ENCODE results near the gene PRKCZ. TPM values are rescaled to one million over a fixed set of nuclear protein-coding genes. Genes with fewer than 3 reads are reported as not detected.

PRKCZ gene
- total RNA-seq, 3 donors from 2014 or later: 0.64 to 17.9 (median 12.5) TPM

DNA sequence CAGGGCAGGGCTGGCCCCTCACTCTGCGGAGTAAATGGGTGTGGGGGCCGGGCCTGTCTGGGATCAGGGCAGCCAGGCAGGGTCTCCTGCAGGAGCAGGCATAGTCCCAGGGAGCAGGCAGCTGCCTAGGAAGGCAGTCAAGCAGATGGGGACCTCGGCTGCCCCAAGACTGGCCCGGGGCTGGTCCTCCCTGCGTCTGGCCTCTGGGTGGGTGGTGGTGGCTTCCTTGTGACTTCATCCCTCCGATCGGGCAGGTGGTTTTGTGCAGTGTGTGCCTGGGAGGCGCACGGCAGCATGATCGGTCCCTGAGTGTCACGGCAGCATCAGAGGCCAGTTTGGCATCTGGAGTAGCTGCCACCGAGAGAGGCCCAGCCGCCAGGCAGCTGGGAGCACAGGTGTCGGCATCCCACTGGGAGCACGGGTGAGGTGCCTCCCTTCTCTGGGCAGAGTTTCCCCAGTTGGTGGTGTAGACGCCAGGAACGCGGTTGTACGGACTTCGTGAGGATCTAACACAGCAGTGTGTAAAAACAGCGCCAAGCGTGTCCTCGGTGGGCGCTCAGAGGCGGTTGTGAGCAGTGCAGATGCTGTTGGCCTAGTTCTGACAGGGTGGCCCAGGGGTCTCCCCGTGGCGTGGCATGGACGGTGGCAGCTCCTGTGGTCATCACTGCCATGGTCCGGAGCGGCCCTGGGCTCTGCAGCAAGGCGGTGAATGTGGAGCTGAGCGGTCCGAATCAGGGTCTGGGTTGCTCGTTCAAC is 45.9 kb downstream of the PRKCZ start:
- H3K27ac ChIP-seq: no peak overlapping the region
- no peaks in the 10 kb centered on the region for H3K36me3 ChIP-seq
- TF ChIP-seq POLR2AphosphoS5 (IDR thresholded peaks at IDR 0.05) (no peak), CTCF (IDR thresholded peaks at IDR 0.05) (no peak), POLR2A (IDR thresholded peaks at IDR 0.05) (no peak)
- no peaks in the 10 kb centered on the region for H3K9me3 ChIP-seq
- H3K27me3 ChIP-seq: no peaks in the 10 kb centered on the region
- H3K4me3 ChIP-seq: no peak overlapping the region
- H3K4me1 ChIP-seq: no peaks in the 10 kb centered on the region
- intact Hi-C loops (cut with DNase I; ENCODE audit: low total_unique reads): loop anchor here (5.0 kb wide), 1 partner anchor 1411 kb away; no protein-coding TSS in a partner anchor
- no peak for DNase-seq (ENCODE audit: low spot score in 2 of 2)

DNA sequence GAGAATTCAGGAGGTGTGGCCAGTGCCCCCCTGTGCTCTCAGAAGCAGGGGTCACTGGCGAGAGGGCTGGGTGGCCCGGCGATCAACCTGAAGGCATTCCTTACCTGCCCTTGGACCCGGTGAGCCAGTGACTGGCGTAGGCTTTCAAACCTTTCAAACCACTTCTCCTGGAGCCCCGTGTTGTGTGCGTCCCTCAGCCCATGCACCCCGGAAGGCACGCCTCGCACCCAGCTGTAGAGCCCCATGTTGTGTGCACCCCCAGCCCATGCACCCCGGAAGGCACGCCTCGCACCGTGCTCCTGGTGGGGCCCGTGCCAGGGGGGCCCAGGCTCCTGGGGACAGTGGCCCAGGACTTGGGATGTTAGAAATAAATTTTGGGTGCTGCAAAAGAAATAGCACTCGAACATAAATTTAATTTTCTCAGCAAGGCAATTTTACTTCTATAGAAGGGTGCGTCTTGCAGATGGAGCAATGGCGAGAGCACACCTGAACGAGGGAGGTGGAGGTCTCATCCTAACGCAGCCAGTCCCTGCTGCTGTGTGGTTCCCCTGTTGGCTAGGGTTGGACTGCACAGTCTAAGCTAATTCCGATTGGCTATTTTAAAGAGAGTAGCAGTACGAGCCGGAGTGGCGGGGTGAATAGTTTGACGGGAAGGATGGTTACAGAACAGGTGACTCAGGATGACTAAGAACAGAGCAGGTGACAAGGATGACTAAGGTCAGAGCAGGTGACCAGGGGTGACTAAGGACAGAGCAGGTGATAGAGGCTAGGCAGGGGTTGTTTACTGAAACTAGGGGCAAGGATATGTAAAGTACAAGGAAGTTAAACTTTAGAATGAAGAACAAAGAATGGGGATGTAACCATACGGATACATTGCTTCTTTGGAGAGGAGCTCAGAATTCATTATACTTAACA is 47.4 kb downstream of the PRKCZ start:
- intact Hi-C loops (cut with DNase I; ENCODE audit: low total_unique reads): loop anchor here (5.0 kb wide), 1 partner anchor 1410 kb away; no protein-coding TSS in a partner anchor
- Histone ChIP-seq H3K27ac (no peak overlapping the region), H3K36me3 (no peaks in the 10 kb centered on the region), H3K9me3 (no peaks in the 10 kb centered on the region), H3K4me1 (no peaks in the 10 kb centered on the region), H3K4me3 (no peak overlapping the region), H3K27me3 (no peaks in the 10 kb centered on the region)
- no peak for TF ChIP-seq POLR2A (IDR thresholded peaks at IDR 0.05)
- no peak for TF ChIP-seq CTCF (IDR thresholded peaks at IDR 0.05)
- TF ChIP-seq POLR2AphosphoS5 (IDR thresholded peaks at IDR 0.05): no peak
- DNase-seq (ENCODE audit: low spot score in 2 of 2): no peak

- H3K4me3 ChIP-seq: no peak overlapping the region
- intact Hi-C loops (cut with DNase I; ENCODE audit: low total_unique reads): loop anchor here (5.0 kb wide), 1 partner anchor 1409 kb away; no protein-coding TSS in a partner anchor
- H3K27ac ChIP-seq: no peak overlapping the region
- TF ChIP-seq POLR2A (IDR thresholded peaks at IDR 0.05): no peak
- TF ChIP-seq CTCF (IDR thresholded peaks at IDR 0.05): no peak
- TF ChIP-seq POLR2AphosphoS5 (IDR thresholded peaks at IDR 0.05): no peak
- no peaks in the 10 kb centered on the region for H3K27me3 ChIP-seq
- H3K9me3 ChIP-seq: no peaks in the 10 kb centered on the region
- DNase-seq (ENCODE audit: low spot score in 2 of 2): no peak
- H3K4me1 ChIP-seq: no peaks in the 10 kb centered on the region
- H3K36me3 ChIP-seq: no peaks in the 10 kb centered on the region
These were observed 48.1 kb downstream of the PRKCZ start for GRCh38 chr1:2098301-2098698.

DNA sequence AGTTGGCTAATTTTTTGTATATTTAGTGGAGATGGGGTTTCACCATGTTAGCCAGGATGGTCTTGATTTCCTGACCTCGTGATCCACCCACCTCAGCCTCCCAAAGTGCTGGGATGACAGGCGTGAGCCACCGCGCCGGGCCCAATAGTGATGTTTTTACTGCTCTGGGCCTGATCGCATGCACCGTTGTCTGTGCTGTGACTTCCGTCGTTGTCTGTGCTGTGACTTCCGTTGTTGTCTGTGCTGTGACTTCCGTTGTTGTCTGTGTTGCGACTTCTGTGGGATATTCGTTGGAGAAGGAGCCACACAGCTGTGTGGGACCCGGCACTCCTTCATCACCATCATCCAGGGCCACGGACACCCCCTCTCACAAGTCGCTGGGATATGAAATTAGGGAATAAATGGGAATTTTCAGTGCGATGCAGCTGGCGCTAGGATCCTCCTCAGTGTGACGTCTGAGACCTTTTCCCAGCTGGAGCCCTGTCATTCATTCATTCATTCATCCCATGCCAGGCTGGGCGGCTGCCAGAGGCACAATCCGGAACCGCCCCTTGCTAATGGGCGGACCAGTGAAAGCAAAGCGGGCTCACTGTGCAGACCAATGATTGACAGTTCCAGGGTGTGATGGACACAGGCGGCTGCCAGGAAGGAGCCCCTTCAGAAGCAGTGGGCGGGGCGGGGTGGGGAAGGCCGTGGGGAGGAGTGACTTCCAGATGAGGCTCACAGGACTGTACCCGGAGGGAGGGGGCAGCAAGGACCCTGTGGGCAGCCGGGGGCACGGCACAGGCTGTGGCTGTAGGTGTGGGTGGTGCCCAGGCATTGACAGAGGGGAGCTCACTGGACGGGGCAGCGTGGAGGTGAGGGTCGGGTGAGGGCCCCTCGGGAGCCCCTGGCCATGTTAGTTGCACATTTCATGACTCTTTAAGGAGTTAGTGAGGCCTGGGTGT is 48.9 kb downstream of the PRKCZ start:
- Histone ChIP-seq H3K27ac (peak overlapping the region in 1 of 2 donors; percentile 19), H3K4me3 (no peak overlapping the region), H3K9me3 (no peaks in the 10 kb centered on the region), H3K27me3 (no peaks in the 10 kb centered on the region), H3K4me1 (no peaks in the 10 kb centered on the region), H3K36me3 (no peaks in the 10 kb centered on the region)
- TF ChIP-seq CTCF (IDR thresholded peaks at IDR 0.05) (no peak), POLR2AphosphoS5 (IDR thresholded peaks at IDR 0.05) (no peak), POLR2A (IDR thresholded peaks at IDR 0.05) (no peak)
- DNase-seq (ENCODE audit: low spot score in 2 of 2): no peak
- intact Hi-C loops (cut with DNase I; ENCODE audit: low total_unique reads): loop anchor here (5.0 kb wide), 1 partner anchor 1408 kb away; no protein-coding TSS in a partner anchor
